Stimulated activated CD8-positive, alpha-beta memory T cell treated with anti-CD3 and anti-CD28 coated beads, Interleukin-15, amount 100 ng/mL, for 4 hours (primary cell): ENCODE data around the gene SERPINH1.

Experiments used
- DNase-seq, 2 donors: peaks; one replicate each; pipeline ENCODE4 v3.0.0-alpha.2; 2020; ENCODE audit warnings: low read depth in 2 of 2

The SERPINH1 gene

GRCh38 chr11:75555079-75555811, 6.8 kb upstream of the SERPINH1 start:
- DNase-seq: no peak

GRCh38 chr11:75556275-75556674, 5.8 kb upstream of the SERPINH1 start:
- no peak for DNase-seq

GRCh38 chr11:75557666-75558494, 4.2 kb upstream of the SERPINH1 start:
- DNase-seq: no peak

DNA sequence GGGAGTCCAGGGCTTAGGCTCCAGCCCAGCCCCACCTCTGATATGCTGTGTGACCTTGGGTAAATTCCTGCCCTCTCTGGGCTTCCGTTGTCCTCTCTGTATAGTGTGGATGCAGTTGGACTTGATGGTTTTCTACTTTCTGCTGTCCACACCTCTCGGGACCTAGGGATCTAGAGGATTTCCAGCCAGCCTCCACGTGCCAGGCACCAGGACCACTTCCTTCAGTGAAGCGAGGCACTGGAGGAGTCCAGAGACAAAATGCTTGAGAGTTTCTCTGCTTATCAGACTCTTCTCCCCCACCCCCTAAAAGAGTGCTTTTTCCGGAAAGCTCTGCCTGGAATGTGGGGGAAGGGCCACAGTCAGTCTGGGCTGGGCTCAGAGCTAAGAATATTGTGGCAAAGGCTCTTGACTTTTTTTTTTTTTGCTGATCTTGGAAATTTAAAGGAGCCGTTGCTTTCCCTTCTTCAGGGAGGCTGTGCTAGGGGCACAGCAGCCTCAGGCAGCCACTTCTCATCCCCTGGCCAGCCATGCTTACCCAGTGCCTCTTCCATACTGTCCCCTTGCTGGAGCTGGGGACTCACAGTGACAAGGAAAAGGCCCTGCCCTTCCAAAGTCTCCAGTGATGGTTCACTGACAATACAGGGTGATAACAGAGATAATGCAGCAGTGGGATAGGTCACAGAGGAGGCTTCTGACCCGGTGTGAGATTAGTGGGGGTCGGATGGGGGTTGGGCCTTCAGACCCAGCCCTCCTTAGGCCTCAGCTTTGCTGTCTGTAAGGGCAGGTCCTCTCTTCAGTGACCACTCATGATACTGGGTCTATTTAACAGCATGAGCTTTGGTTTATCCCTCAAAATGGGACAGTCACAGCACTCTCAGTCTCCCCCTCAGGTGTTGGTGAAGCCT, 2.9 kb upstream of the SERPINH1 start:
- DNase-seq: no peak

DNA sequence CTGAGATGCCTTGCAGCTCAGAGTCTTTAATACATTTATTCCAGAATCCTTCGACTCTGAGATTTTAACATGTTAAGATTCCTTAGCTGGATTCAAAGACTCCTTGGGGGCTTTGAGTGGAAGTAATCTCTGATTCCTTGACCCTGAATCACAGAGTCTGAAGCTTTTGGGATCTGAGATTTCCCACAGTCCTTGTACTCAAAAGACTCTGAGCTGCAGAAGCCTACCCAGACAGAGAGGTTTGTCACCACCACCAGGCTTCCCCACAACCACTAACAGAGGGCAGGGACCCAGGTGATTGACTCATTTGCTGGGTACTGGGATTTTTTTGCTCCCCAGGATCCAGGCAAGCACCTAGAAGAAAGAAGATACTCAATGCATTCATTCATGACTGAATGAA, 1.4 kb upstream of the SERPINH1 start:
- DNase-seq: no peak

- DNase-seq: no peak
These were observed 516 bp upstream of the SERPINH1 start for GRCh38 chr11:75561426-75562047.

DNA sequence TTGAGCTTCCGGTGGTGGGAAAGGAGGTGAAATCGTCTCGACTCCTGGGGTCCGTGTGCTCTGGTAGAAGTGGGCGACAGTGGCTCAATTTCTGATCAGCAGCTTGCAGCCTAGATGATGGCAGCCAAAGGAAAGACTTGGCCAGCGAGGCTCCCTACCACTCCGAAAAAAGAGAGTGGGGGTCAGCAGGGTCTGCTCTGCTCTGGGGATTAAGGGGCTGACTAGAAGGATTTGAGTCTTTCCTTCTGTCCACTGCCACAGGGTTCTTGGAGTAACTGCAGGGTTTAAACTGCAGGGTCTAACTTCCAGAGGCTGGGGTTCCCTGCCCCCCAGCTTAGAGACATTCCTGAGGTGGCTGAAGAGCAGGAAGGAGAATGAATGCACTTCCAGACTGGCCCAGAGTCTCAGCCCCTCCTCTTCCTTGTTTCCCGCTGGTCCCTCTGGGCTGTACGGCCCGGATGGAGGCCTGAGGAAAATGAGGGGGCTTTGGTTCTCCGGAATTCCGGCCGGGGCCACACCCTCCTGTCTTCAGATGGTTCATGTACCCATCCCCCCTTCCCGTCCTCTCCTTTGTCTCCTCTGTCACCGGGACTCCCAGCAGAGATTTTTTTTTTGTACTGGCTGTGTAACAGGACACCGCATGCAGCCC, 907 bp downstream of the SERPINH1 start:
- DNase-seq: no peak

DNA sequence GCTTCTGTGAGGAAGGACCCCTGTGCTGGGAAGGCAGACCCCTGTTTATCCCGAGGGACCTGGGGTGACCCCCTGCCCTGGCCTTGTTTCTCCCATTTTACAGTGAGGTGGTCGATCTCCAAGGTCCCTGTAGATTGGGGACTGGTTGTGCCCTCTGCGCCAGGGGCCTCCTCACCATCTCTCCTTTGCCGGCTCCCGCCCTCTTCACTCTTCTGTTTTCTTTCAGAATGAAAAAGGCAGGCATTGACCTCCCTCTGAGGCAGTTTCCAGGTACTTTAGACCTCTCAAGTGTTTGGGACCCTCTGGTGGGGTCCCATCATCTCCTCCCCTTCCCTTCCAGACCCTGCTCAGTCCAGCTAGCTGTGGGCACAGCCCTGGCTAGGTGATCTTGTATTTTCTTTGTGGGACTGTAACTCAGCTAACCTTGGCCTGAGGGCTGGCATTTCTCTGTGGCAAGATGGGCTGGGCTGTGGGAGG, 1.5 kb downstream of the SERPINH1 start:
- no peak for DNase-seq

GRCh38 chr11:75563978-75564552, 2.0 kb downstream of the SERPINH1 start:
- no peak for DNase-seq

DNA sequence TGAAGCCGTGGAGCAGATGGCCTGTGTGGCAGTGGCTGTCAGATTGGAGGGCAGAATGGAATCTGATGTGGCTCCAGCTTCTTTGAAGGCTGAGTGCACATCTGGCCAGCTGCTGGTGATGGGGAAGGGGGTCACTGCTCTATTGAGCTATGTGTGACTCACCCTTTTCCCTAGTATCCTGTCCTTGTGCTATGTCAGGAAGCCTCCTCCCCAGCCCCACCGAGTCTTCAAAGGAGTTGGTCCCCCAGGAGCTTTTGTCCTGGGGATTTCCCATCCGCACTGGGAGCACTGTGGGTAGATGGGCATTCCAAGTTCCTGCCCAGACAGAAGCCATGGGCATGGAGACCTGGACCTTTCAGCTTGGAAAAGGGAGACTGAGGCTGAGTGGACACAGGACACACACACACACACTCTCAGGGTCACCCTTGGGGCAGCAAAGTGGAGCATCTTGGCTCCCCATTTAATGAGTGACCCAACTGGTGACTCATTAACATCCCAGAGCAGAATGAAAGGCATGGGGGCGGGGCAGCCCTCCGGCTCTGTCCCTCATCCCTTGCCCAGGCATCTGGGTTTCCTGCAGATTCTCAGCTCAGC, 3.3 kb downstream of the SERPINH1 start:
- DNase-seq: no peak

- DNase-seq: no peak
These were observed 4.1 kb downstream of the SERPINH1 start for GRCh38 chr11:75565916-75566762.

- no peak for DNase-seq
These were observed 4.8 kb downstream of the SERPINH1 start for GRCh38 chr11:75566763-75567279.

- DNase-seq: no peak
These were observed 5.9 kb downstream of the SERPINH1 start for GRCh38 chr11:75567971-75568370.

- no peak for DNase-seq
These were observed 6.7 kb downstream of the SERPINH1 start for GRCh38 chr11:75568616-75569219.

- no peak for DNase-seq
These were observed 8.6 kb downstream of the SERPINH1 start for GRCh38 chr11:75570559-75571139.

DNA sequence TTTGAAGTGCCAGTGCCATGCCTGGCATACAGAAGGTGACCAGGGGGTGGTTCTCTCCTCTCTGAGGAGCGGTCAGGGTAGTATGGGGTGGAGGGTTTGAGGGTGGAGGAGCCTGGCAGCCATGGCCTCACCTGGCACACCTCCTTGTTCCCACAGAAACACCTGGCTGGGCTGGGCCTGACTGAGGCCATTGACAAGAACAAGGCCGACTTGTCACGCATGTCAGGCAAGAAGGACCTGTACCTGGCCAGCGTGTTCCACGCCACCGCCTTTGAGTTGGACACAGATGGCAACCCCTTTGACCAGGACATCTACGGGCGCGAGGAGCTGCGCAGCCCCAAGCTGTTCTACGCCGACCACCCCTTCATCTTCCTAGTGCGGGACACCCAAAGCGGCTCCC, 9.6 kb downstream of the SERPINH1 start:
- DNase-seq: no peak

DNA sequence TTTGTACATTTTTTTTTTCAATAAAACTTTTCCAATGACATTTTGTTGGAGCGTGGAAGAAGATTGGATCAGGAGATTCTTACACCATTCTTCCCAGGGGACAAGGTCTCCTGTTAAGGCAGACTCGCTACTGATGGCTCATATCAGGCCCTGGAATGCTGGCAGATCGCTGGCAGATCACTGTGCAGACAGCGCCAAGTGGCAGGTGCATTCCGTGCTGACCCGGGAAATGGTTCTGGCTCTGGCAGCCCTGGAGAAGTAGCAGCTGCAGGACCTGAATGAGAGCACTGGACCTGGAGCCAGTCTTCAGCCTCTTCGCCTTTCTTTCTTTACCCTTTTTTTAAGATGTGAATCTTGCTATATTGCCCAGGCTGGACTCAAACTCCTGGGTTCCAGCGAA, 10.7 kb downstream of the SERPINH1 start:
- no peak for DNase-seq
